Measurements from ENCODE around the gene TSPAN15. TPM values are rescaled to one million over a fixed set of nuclear protein-coding genes. Genes with fewer than 3 reads are reported as not detected.
"Not testable (repeated sequence)": the region's sequence is repeated elsewhere in the genome, so short reads cannot be mapped to it uniquely, and the experiment has no call there.

Gene TSPAN15
- total RNA-seq, 1 experiment from 2014 or later, result 212 TPM

GRCh38 chr10:69486922-69487730 lies 35.9 kb downstream of the TSPAN15 start:
- Histone ChIP-seq H3F3A (ENCODE audit: low read length, unreplicated experiment) (no peaks in the 10 kb centered on the region), H3K36me3 (ENCODE audit: low read depth, low read length) (peaks cover 66% of the 10 kb centered on the region), H3K27ac (ENCODE audit: low read length) (no peak overlapping the region), H4K20me1 (ENCODE audit: low read length) (no peaks in the 10 kb centered on the region), H2AFZ (ENCODE audit: low read length) (no peak overlapping the region), H3K4me2 (ENCODE audit: low read length) (no peak overlapping the region), H3K4me1 (ENCODE audit: insufficient read depth, low read length) (no peaks in the 10 kb centered on the region), H3K4me3 (ENCODE audit: low read length) (no peak overlapping the region), H3K9ac (ENCODE audit: low read length) (no peak overlapping the region), H3K79me2 (ENCODE audit: low read length) (peaks cover 33% of the 10 kb centered on the region), H3K27me3 (ENCODE audit: low read length) (no peaks in the 10 kb centered on the region), H3K9me3 (ENCODE audit: low read length) (peaks cover 8% of the 10 kb centered on the region; the same call in 1 of the 2 replicates), H3K9me2 (replicated peaks; ENCODE audit: low read length) (no peaks in the 10 kb centered on the region)
- TF ChIP-seq EZH2 (IDR thresholded peaks at IDR 0.05; ENCODE audit: low read length, unreplicated experiment) (no peak), CTCF (conservative IDR thresholded peaks at IDR 0.05; ENCODE audit: low read depth, low read length) (no peak), EZH2phosphoT487 (IDR thresholded peaks at IDR 0.05; ENCODE audit: borderline replicate concordance, low read length) (no peak)
- ATAC-seq (no peak), DNase-seq (no peak)
- CTCF ChIA-PET, result no interaction called here
- intact Hi-C loops (cut with micrococcal nuclease), result no loop called here
- POLR2A ChIA-PET (ENCODE audit: unreplicated experiment), result no interaction called here
- BruUV-seq (replicated peaks), result no TSS peak

- intact Hi-C loops (cut with micrococcal nuclease); H4K20me1 ChIP-seq (ENCODE audit: low read length); H2AFZ ChIP-seq (ENCODE audit: low read length); H3K4me2 ChIP-seq (ENCODE audit: low read length); H3F3A ChIP-seq (ENCODE audit: low read length, unreplicated experiment); ATAC-seq; H3K9ac ChIP-seq (ENCODE audit: low read length); H3K4me3 ChIP-seq (ENCODE audit: low read length); H3K9me2 ChIP-seq (replicated peaks; ENCODE audit: low read length); H3K27ac ChIP-seq (ENCODE audit: low read length); POLR2A ChIA-PET (ENCODE audit: unreplicated experiment); CTCF ChIA-PET; H3K27me3 ChIP-seq (ENCODE audit: low read length); H3K4me1 ChIP-seq (ENCODE audit: insufficient read depth, low read length); BruUV-seq (replicated peaks); H3K9me3 ChIP-seq (ENCODE audit: low read length); DNase-seq: not testable (repeated sequence)
- H3K36me3 ChIP-seq (ENCODE audit: low read depth, low read length), result peaks cover 62% of the 10 kb centered on the region
- H3K79me2 ChIP-seq (ENCODE audit: low read length), result peaks cover 25% of the 10 kb centered on the region
Measured at GRCh38 chr10:69488149-69488844, 37.0 kb downstream of the TSPAN15 start.

- H3F3A ChIP-seq (ENCODE audit: low read length, unreplicated experiment); H3K4me3 ChIP-seq (ENCODE audit: low read length); CTCF ChIA-PET; H4K20me1 ChIP-seq (ENCODE audit: low read length); ATAC-seq; H3K4me2 ChIP-seq (ENCODE audit: low read length); H3K9me3 ChIP-seq (ENCODE audit: low read length); DNase-seq; H3K4me1 ChIP-seq (ENCODE audit: insufficient read depth, low read length); intact Hi-C loops (cut with micrococcal nuclease); H3K27ac ChIP-seq (ENCODE audit: low read length); H3K27me3 ChIP-seq (ENCODE audit: low read length); POLR2A ChIA-PET (ENCODE audit: unreplicated experiment); H2AFZ ChIP-seq (ENCODE audit: low read length); H3K9ac ChIP-seq (ENCODE audit: low read length); H3K9me2 ChIP-seq (replicated peaks; ENCODE audit: low read length): not testable (repeated sequence)
- BruUV-seq (replicated peaks), result TSS peak; percentile 4
- Histone ChIP-seq H3K36me3 (ENCODE audit: low read depth, low read length) (peaks cover 57% of the 10 kb centered on the region), H3K79me2 (ENCODE audit: low read length) (peaks cover 19% of the 10 kb centered on the region)
Measured at GRCh38 chr10:69488856-69489255, 37.6 kb downstream of the TSPAN15 start.

Data from PC-3 (cell line).